ENCODE data around the gene TMCC1.

GRCh38 chr3:129837065-129837642 lies 56.4 kb downstream of the TMCC1 start:
- TF ChIP-seq GATA3 (IDR thresholded peaks at IDR 0.05; ENCODE audit: low read depth, low read length) = no peak
- TF ChIP-seq GATA2 (IDR thresholded peaks at IDR 0.05; ENCODE audit: low read depth, low read length) = no peak

Data from SH-SY5Y (cell line).